H9 (cell line): ENCODE data around the gene SLC12A1. TPM values are rescaled to one million over a fixed set of nuclear protein-coding genes. Genes with fewer than 3 reads are reported as not detected.

Source experiments
- DNase-seq: peaks from one replicate; pipeline ENCODE4 v3.0.0-alpha.2; 2017
- H2AFZ ChIP-seq: one replicate; pipeline ENCODE4 v1.6.1; 2013; ENCODE audit warnings: mild to moderate bottlenecking, low read length, control low read depth, moderate library complexity
- H2AK5ac ChIP-seq: 2 replicates; pipeline ENCODE4 v1.6.1; 2013; ENCODE audit warnings: low read length, control low read depth, mixed read lengths; ENCODE audit not compliant: insufficient read length
- H2BK120ac ChIP-seq: one replicate; pipeline ENCODE4 v1.6.1; 2013; ENCODE audit warnings: low read depth, mild to moderate bottlenecking, low read length, control low read depth, inconsistent platforms; ENCODE audit not compliant: poor library complexity, severe bottlenecking
- H2BK12ac ChIP-seq: 2 replicates; pipeline ENCODE4 v1.6.1; 2013; ENCODE audit warnings: low read length, control low read depth, mixed read lengths, low read depth; ENCODE audit not compliant: insufficient read length
- H2BK15ac ChIP-seq: 2 replicates; pipeline ENCODE4 v1.6.1; 2013; ENCODE audit warnings: low read depth, low read length, control low read depth
- H2BK20ac ChIP-seq: one replicate; pipeline ENCODE4 v1.6.1; 2013; ENCODE audit warnings: low read depth, mild to moderate bottlenecking, low read length, control low read depth, inconsistent platforms; ENCODE audit not compliant: poor library complexity, severe bottlenecking
- H2BK5ac ChIP-seq: 2 replicates; pipeline ENCODE4 v1.6.1; 2013; ENCODE audit warnings: low read length, control low read depth, mixed read lengths; ENCODE audit not compliant: insufficient read length
- H3K14ac ChIP-seq: 2 replicates; pipeline ENCODE4 v1.6.1; 2013; ENCODE audit warnings: low read length, control low read depth; ENCODE audit not compliant: insufficient read depth
- H3K18ac ChIP-seq: 2 replicates; pipeline ENCODE4 v1.6.1; 2013; ENCODE audit warnings: low read depth, mild to moderate bottlenecking, mixed read lengths, low read length, control low read depth; ENCODE audit not compliant: insufficient read length
- H3K23ac ChIP-seq: 2 replicates; pipeline ENCODE4 v1.6.1; 2013; ENCODE audit warnings: low read length, control low read depth, mixed read lengths, low read depth; ENCODE audit not compliant: insufficient read length
- H3K23me2 ChIP-seq: 2 replicates; pipeline ENCODE4 v1.6.1; 2013; ENCODE audit warnings: low read depth, mild to moderate bottlenecking, mixed read lengths, low read length, control low read depth; ENCODE audit not compliant: insufficient read length, poor library complexity, severe bottlenecking
- H3K27ac ChIP-seq: 2 replicates; pipeline ENCODE4 v1.5.1; 2013; ENCODE audit warnings: low read length, control low read depth, mixed read lengths, low read depth; ENCODE audit not compliant: insufficient read length
- H3K27me3 ChIP-seq: 2 replicates; pipeline ENCODE4 v1.6.1; 2013; ENCODE audit warnings: low read length, control low read depth, inconsistent platforms; ENCODE audit not compliant: insufficient read depth
- H3K4ac ChIP-seq: 2 replicates; pipeline ENCODE4 v1.6.1; 2013; ENCODE audit warnings: low read depth, mild to moderate bottlenecking, control low read depth, inconsistent platforms, low read length, moderate library complexity
- H3K4me1 ChIP-seq: 2 replicates; pipeline ENCODE4 v1.6.1; 2013; ENCODE audit warnings: low read length, control low read depth, inconsistent platforms; ENCODE audit not compliant: insufficient read depth
- H3K4me2 ChIP-seq: 2 replicates; pipeline ENCODE4 v1.6.1; 2013; ENCODE audit warnings: low read length, control low read depth, mixed read lengths; ENCODE audit not compliant: insufficient read length, insufficient read depth
- H3K56ac ChIP-seq: 2 replicates; pipeline ENCODE4 v1.6.1; 2013; ENCODE audit warnings: low read depth, mild to moderate bottlenecking, mixed read lengths, low read length, control low read depth; ENCODE audit not compliant: insufficient read length
- H3K79me1 ChIP-seq: 2 replicates; pipeline ENCODE4 v1.6.1; 2013; ENCODE audit warnings: low read depth, mild to moderate bottlenecking, moderate library complexity, low read length, control low read depth, inconsistent platforms; ENCODE audit not compliant: insufficient read depth, poor library complexity, severe bottlenecking
- H3K79me2 ChIP-seq: 2 replicates; pipeline ENCODE4 v1.6.1; 2013; ENCODE audit warnings: low read length, control low read depth, inconsistent platforms; ENCODE audit not compliant: insufficient read depth
- H3K9ac ChIP-seq: 2 replicates; pipeline ENCODE4 v1.6.1; 2013; ENCODE audit warnings: low read length, control low read depth, mixed read lengths; ENCODE audit not compliant: insufficient read length; ENCODE audit errors: extremely low read depth
- H3K9me3 ChIP-seq: one replicate; pipeline ENCODE4 v1.6.1; 2013; ENCODE audit warnings: low read depth, low read length, inconsistent platforms; ENCODE audit not compliant: control insufficient read depth
- H3T11ph ChIP-seq: one replicate; pipeline ENCODE4 v1.6.1; 2013; ENCODE audit warnings: mild to moderate bottlenecking, low read length, control low read depth, inconsistent platforms
- H4K20me1 ChIP-seq: one replicate; pipeline ENCODE4 v1.6.1; 2013; ENCODE audit not compliant: control insufficient read depth, insufficient read length, insufficient read depth
- H4K5ac ChIP-seq: 2 replicates; pipeline ENCODE4 v1.6.1; 2013; ENCODE audit warnings: low read depth, mild to moderate bottlenecking, mixed read lengths, low read length, control low read depth; ENCODE audit not compliant: insufficient read length
- H4K8ac ChIP-seq: replicated peaks from 2 replicates; pipeline ENCODE4 v1.6.1; 2013; ENCODE audit warnings: low read length, control low read depth, mixed read lengths, low read depth; ENCODE audit not compliant: insufficient read length
- H4K91ac ChIP-seq: 2 replicates; pipeline ENCODE4 v1.6.1; 2013; ENCODE audit warnings: low read depth, mild to moderate bottlenecking, moderate library complexity, mixed read lengths, low read length, control low read depth; ENCODE audit not compliant: insufficient read length
- H3K27ac Mint-ChIP-seq, 3 experiments: 2 replicates in 2 of 3; 3 replicates in 1 of 3; pipeline ENCODE4 v1.8.0; 2020 to 2021; ENCODE audit warnings: mixed read lengths in 3 of 3, mild to moderate bottlenecking in 1 of 3, moderate library complexity in 1 of 3
- H3K27me3 Mint-ChIP-seq: 2 replicates; pipeline ENCODE4 v1.8.0; 2021; ENCODE audit warnings: low read depth, mild to moderate bottlenecking, moderate library complexity, mixed read lengths
- H3K36me3 Mint-ChIP-seq, 3 experiments: 2 replicates in 2 of 3; 3 replicates in 1 of 3; pipeline ENCODE4 v1.8.0; 2020 to 2021; ENCODE audit warnings: low read depth in 3 of 3, mixed read lengths in 3 of 3; ENCODE audit not compliant: insufficient read depth in 1 of 3
- H3K4me1 Mint-ChIP-seq, 2 experiments: 2 replicates each; pipeline ENCODE4 v1.8.0; 2020; ENCODE audit warnings: mixed read lengths in 2 of 2
- H3K4me3 Mint-ChIP-seq, 2 experiments: 2 replicates in 1 of 2; 3 replicates in 1 of 2; pipeline ENCODE4 v1.8.0; 2020 to 2021; ENCODE audit warnings: mild to moderate bottlenecking in 2 of 2, mixed read lengths in 2 of 2, moderate library complexity in 1 of 2
- H3K9me3 Mint-ChIP-seq, 2 experiments: 2 replicates in 1 of 2; 3 replicates in 1 of 2; pipeline ENCODE4 v1.8.0; 2020; ENCODE audit warnings: mild to moderate bottlenecking in 2 of 2, mixed read lengths in 2 of 2, moderate library complexity in 1 of 2
- WGBS: extraction: QIAGEN DNeasy Blood & Tissue Kit; methylation state at CpG from one replicate; pipeline ENCODE4 v1.1.7; 2013; ENCODE audit warnings: missing lambda C conversion rate, low lambda C conversion rate, mixed read lengths; ENCODE audit not compliant: insufficient read length; ENCODE audit errors: extremely low coverage; 5-methylcytosine and 5-hydroxymethylcytosine counted together
- total RNA-seq: library from RNA; stranded (reverse); gene quantifications from 2 replicates; pipeline ENCODE4 v1.2.1, GENCODE V29; 2021
- TF ChIP-seq, protein P1 (sequence below): fragments of 200-600 bp; sonication (generic); conservative IDR thresholded peaks from 3 replicates; pipeline ENCODE4 v1.8.0; 2021; ENCODE audit warnings: antibody characterized with exemption, mild to moderate bottlenecking

Gene SLC12A1
- total RNA-seq, 1 experiment from 2014 or later = 0.07 TPM

GRCh38 chr15:48248414-48248813 is 42.3 kb downstream of the SLC12A1 start:
- Histone ChIP-seq H4K5ac (no peak overlapping the region), H3K27me3 (no peaks in the 10 kb centered on the region), H3K23ac (no peak overlapping the region), H3K9ac (no peak overlapping the region), H3K18ac (no peak overlapping the region), H3T11ph (no peak overlapping the region), H3K79me2 (no peaks in the 10 kb centered on the region), H2BK120ac (no peak overlapping the region), H2BK15ac (no peak overlapping the region), H3K4ac (no peak overlapping the region), H3K27ac (no peak overlapping the region), H2AK5ac (no peak overlapping the region), H3K9me3 (no peaks in the 10 kb centered on the region), H4K91ac (no peak overlapping the region), H3K56ac (no peak overlapping the region), H4K20me1 (no peaks in the 10 kb centered on the region), H2BK5ac (no peak overlapping the region), H4K8ac (no peak overlapping the region), H2AFZ (no peak overlapping the region), H3K23me2 (no peaks in the 10 kb centered on the region), H3K14ac (no peak overlapping the region), H2BK12ac (no peak overlapping the region), H3K79me1 (no peaks in the 10 kb centered on the region), H2BK20ac (no peak overlapping the region), H3K4me1 (no peaks in the 10 kb centered on the region), H3K4me2 (no peak overlapping the region)
- Mint-ChIP-seq H3K36me3 (no peaks in the 10 kb centered on the region), H3K27me3 (no peaks in the 10 kb centered on the region), H3K9me3 (no peaks in the 10 kb centered on the region), H3K27ac (no peak overlapping the region), H3K4me1 (peaks cover 5% of the 10 kb centered on the region in 2 experiments), H3K4me3 (no peak overlapping the region)
- no CpG with 5 or more reads among the region's 5 CpGs for WGBS
- DNase-seq = no peak
- TF ChIP-seq, protein P1, sequence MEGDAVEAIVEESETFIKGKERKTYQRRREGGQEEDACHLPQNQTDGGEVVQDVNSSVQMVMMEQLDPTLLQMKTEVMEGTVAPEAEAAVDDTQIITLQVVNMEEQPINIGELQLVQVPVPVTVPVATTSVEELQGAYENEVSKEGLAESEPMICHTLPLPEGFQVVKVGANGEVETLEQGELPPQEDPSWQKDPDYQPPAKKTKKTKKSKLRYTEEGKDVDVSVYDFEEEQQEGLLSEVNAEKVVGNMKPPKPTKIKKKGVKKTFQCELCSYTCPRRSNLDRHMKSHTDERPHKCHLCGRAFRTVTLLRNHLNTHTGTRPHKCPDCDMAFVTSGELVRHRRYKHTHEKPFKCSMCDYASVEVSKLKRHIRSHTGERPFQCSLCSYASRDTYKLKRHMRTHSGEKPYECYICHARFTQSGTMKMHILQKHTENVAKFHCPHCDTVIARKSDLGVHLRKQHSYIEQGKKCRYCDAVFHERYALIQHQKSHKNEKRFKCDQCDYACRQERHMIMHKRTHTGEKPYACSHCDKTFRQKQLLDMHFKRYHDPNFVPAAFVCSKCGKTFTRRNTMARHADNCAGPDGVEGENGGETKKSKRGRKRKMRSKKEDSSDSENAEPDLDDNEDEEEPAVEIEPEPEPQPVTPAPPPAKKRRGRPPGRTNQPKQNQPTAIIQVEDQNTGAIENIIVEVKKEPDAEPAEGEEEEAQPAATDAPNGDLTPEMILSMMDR = no peak
